HG03520 (cell line): Measurements from ENCODE around the gene FBXO41.

Experiments
- ATAC-seq: cut with Tn5 transposase; IDR thresholded peaks from one replicate; pipeline ENCODE4 v1.9.1; 2021; ENCODE audit warnings: mild to moderate bottlenecking, moderate library complexity; ENCODE audit not compliant: unreplicated experiment

FBXO41 gene

DNA sequence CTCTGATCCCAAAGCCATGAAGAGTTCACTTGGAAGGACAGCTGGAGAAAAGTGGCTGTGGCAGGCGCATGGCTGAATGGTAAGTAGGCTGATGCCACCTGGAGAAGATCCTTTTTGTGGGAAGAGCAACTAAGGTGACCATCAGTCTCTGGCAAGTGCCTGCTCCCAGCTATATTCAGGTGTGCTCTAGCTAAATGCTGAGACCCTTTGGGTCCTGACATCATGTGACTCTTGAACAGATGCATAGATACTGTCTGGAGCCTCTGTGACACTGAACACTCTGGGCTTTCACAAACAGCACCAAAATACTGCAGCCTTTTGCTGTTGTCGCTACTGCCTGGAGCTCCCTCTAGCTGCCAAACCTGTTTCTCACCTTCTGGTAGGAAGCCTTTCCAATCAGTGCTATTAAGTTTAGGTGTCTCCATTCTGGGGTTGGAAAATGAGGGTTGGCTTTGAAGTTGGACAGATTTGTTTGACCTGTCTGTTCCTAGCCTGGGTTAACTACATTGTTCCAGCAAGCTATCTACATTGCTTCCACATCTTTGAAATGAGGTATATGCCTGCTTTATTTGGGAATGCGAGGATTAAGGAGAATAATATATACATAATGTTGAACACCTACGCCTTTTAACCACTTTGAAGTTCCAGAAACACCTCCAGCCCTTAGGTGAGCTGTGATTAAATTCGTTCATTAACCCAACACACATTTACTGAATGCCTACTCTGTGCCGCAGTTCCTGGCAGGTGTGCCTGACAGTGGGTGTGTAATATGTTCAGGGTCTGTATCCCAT, 6.0 kb upstream of the FBXO41 start:
- ATAC-seq: no peak

GRCh38 chr2:73289304-73289703, 5.0 kb upstream of the FBXO41 start:
- no peak for ATAC-seq

DNA sequence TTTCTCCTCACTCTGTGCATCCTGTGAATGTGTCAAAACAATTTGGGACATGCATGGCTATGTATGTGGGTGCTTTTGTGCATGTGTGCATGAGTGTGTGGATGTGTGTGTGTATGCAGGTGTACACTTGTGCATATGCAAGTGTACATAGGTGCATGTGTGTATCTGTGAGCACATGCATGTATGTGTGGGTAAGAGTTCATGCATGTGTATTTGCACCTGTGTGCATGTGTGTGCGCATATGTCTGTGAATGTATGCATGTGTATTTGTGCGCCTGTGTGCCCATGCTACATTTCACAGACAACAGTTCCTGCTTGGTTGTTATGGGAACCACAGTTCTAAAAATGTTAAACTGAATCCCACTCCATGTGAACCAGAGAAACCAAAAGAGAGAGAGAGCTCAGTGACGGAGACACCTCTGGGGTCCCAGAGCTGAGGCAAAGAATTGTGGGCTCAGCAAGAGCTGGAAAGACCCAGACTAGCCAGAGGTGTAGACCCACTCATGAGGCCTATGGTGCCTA, 1.9 kb upstream of the FBXO41 start:
- ATAC-seq: no peak

DNA sequence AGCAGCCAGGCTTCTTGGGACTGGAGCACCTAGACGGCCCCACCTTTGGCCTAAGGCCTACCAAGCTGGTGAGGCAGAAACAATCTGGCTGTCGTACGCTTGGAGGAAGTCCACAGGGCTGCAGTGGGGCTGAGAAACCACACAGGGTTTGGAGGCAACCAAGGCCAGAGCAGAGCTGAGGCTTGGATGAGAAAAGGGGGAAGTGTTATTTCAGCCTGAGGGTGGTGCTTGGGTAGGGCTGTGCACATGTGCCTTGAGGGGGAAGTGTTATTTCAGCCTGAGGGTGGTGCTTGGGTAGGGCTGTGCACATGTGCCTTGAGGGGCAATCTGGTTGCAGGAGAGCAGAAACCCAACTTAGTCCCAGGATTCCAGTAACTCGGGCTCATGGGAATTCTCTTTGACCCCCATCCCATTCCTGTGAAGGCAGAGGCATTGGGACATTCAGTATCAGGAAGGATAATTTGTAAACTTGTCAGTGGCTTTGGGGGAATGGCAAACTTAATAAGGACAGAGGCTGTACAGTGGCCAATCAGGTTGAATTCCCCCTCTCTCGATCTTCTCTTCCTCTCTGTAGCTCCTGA, 971 bp upstream of the FBXO41 start:
- peak; percentile 63 for ATAC-seq

DNA sequence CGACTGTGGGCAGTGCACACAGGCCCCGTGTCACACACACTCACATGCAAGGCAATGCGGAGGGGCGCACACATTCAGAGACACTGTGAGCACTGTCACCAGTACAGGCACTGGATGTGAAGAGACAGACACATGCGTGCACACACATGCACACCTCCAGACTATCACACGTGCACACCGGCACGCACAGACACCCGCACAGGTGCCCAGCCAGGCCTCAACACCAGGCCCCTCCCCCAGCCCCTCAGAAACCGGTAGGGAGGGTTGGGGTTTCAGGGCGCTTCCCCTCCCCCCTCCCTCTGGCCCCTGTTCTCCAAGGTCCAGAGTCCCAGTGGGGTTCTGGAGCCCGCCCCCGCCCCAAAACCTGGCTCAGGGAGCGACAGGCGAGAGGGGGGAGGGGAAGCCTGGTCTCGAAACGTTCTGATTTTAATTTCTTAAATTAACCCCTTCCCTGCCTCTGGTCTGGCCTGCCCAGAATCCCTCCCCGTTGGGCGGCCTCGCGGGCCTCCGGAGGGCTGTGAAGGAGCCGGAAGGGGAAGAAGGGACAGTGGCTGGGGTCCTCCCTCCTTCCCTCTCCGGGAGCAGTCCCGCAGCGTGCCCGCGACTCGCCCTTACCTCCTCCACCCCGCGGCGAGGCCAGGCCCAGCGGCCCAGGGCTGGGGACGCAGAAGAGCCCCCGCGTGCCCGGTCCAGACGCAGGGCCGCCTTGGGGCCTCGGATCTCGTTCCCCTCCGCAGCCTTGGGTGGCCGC, 558 bp downstream of the FBXO41 start:
- no peak for ATAC-seq

DNA sequence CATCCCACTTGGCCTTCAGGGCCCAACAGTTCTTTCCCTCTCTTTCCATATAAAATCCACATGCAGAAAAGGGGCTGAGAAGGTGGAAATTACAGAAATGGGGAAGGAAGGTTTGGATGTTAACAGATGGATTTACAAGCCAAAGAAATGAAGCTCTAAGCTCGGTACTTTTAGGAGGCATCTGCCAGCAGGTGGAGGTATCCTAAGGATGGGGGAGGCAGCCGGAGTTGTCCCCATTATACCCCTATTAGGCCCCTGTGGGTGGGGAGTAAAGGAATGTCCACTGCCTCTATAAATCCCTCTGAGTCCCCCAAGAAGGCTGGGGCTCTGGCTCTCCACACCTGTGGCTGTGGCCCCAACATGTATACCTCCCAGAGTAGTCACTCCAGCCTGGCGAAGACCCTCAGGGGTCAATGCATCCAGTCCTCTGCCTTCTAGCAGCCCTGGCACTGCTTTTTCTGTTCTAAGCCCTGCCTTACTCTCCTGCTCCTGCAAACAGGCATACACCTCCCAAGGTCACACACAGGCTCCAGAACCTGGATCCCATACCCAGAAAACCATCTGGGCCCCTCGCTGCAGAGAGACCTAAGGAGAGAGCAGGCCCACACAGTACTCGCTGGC, 1.2 kb downstream of the FBXO41 start:
- no peak for ATAC-seq

GRCh38 chr2:73281244-73281643, 3.0 kb downstream of the FBXO41 start:
- no peak for ATAC-seq

DNA sequence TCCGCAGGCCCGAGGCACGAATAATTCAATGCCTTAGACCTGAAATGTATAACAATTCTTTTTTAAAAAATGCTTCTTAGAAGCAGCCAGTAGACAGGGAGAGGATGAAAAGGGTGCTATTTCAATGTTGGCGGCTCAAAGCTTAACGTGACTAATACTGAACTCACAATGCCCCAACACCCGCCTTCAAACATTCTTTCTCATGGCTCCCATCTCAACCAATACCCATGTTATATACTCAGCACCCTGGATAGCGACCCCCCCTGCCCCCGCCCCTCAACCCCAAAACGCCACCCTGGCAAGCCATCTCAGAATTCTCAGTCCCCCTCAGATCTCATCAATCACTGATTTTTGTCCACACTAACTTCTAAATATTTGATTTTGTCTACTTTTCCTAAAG, 4.4 kb downstream of the FBXO41 start:
- ATAC-seq: no peak

- no peak for ATAC-seq
Measured at GRCh38 chr2:73272270-73272669, 12.0 kb downstream of the FBXO41 start.

- ATAC-seq: peak; percentile 16
Measured at GRCh38 chr2:73269686-73270465, 14.4 kb downstream of the FBXO41 start.

- ATAC-seq: peak; percentile 89
Measured at GRCh38 chr2:73268830-73269685, 15.2 kb downstream of the FBXO41 start.

DNA sequence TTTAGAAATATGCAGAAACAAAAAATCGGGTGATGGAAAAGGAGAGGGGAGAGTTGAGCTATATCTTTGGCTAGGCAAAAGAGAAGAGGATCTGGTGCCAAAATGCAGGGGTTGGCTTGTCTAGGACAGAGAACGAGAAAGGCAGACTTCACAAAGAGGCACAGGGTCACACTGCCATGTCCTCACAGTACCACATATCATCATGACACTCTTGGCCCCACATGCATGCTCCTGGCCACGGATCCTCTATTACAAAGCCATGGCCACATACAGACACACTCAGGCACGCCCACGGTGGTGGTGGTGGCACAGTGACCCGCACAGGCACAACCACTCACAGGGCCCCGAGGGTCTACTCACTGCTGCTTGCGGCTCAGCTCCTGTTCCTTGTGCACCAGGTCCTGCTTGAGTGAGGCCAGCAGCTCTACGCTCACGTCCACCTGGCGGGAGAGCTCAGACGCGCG, 15.9 kb downstream of the FBXO41 start:
- ATAC-seq: no peak

DNA sequence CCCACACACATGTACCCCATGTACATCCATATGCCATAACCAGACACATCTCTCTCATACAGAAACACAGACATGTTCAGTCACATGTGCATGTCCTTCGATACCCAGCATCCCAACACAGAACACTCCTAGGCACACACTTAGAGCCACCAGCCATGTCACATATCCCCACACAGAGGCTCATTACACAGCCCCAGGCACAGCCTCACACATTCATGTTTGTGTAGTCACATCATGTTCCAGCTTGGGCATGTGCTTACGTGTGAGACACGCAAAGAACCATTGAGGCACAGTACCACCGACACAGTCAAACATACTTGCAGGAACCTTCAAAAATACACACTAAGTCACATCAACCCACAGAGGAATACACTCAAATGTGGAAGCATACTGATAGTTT, 17.3 kb downstream of the FBXO41 start:
- ATAC-seq: no peak

DNA sequence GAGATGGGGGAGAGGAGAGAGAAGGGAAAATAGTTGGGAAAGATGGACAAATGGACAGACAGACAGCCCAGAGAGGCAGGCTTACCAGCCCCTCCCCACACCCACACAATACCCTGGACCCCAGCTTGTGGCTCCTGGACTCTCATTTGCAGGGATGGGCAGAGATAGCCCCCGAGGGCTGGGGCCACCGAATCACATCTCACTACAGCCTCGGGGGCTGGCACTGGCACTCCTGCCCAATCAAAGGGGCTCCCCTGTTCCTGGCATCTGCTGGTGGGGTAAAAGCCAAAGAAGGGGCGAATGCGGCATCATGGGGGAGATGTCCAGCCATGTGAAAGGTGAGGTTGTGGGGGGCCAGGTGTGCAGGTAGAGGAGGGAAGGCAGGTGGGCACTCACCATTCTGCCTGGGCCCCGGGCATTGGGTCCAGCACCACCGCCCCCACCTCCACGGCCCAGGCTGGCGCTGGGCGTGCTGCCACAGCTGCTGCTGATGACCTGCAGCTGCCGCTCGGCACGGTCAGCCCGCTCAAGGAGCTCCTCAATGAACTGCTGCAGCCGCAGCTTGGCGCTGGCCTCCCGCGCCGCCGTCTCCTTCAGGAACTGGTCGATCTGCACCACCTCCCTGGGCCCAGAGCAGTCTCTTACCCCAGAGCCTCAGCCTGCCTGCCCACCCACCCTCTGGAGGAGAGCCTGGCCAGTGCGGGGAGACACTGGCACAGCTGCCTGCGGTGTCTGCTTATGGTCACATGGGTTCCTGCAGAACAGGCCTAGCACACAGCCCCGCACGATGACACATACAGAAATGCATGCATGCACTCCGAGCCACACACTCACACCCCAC, 18.0 kb downstream of the FBXO41 start:
- no peak for ATAC-seq

DNA sequence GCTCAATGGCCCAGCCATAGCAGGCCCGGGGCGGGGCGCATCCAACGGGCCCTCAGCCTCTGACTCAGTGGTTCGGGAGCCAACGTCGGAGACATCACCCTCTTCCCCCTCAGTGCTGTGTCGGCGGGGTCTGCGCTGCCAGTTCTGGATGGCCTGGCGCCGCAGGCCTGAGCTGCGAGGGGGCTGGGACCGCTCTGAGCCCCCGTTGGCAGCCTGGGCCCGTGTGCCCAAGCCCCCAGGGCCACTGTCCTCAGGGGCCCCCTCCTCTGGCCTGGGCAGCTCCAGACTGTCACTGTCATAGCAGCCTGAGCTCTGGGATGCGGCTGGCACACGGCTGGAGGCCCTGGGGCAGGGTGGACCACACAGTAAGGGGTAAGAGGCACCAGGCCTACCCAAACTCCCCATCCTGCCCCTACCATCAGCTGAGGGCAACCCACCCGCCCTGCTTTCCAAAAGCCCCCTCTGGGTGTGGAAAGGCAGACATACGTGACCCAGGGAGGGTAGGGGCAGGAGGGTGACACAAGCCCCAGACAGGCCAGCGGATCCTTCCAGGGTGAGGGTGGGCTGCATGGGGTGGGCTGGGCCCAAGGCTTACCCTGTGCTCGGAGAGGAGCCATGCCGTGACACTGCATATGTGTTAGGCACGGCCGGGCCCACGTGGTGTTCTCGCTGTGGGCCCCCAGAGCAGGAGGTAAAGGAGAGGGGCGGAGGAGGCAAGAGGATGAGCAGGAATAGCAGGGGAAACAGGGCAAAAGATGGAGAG, 18.8 kb downstream of the FBXO41 start:
- no peak for ATAC-seq

GRCh38 chr2:73264783-73265182, 19.5 kb downstream of the FBXO41 start:
- ATAC-seq: no peak

- no peak for ATAC-seq
Measured at GRCh38 chr2:73264332-73264606, 20.0 kb downstream of the FBXO41 start.
